Activated T-helper 1 cell treated with anti-CD3 and anti-CD28 coated beads, Interleukin-12 subunit alpha, Interleukin-12 subunit beta, Interleukin-2, Interleukin-4 antibody, amounts not matched to agents 30 ng/mL and 10 ng/mL and 1 ng/mL, durations not matched to agents 14 hours and 24 hours and 36 hours (primary cell): ENCODE results near the gene SLC34A3. TPM values are rescaled to one million over a fixed set of nuclear protein-coding genes. Genes with fewer than 3 reads are reported as not detected.

ENCODE experiments used
- DNase-seq: peaks from one replicate; pipeline ENCODE4 v3.0.0; 2021; ENCODE audit warnings: low spot score
- H3K27ac Mint-ChIP-seq: one replicate; pipeline ENCODE4 v1.8.0; 2021; ENCODE audit warnings: mild to moderate bottlenecking, mixed read lengths
- H3K27me3 Mint-ChIP-seq: one replicate; pipeline ENCODE4 v1.8.0; 2022; ENCODE audit warnings: mild to moderate bottlenecking, moderate library complexity, mixed read lengths; ENCODE audit not compliant: insufficient read depth
- H3K36me3 Mint-ChIP-seq: one replicate; pipeline ENCODE4 v1.8.0; 2021; ENCODE audit warnings: low read depth, mixed read lengths
- H3K4me1 Mint-ChIP-seq: one replicate; pipeline ENCODE4 v1.8.0; 2021; ENCODE audit warnings: low read depth, mixed read lengths
- H3K4me3 Mint-ChIP-seq: one replicate; pipeline ENCODE4 v1.8.0; 2021; ENCODE audit warnings: mild to moderate bottlenecking, moderate library complexity, mixed read lengths
- H3K9me3 Mint-ChIP-seq: one replicate; pipeline ENCODE4 v1.8.0; 2021; ENCODE audit warnings: mixed read lengths
- intact Hi-C: fragments of 100-400 bp; cut with micrococcal nuclease; formaldehyde crosslinking; loops from one replicate; pipeline ENCODE4 v1.15.1; 2024
- total RNA-seq: library from RNA; stranded (reverse); gene quantifications from 2 replicates; pipeline ENCODE4 v1.2.3, GENCODE V29; 2022

SLC34A3 gene
- total RNA-seq, 1 donor from 2014 or later, result not detected

GRCh38 chr9:137262909-137263285 lies 32.2 kb downstream of the SLC34A3 start:
- intact Hi-C loops, result no loop called here
- DNase-seq, result no peak
- H3K36me3 Mint-ChIP-seq, result peaks cover 15% of the 10 kb centered on the region
- no peak overlapping the region for H3K4me3 Mint-ChIP-seq
- H3K27ac Mint-ChIP-seq, result no peak overlapping the region
- no peaks in the 10 kb centered on the region for H3K27me3 Mint-ChIP-seq
- no peaks in the 10 kb centered on the region for H3K9me3 Mint-ChIP-seq
- H3K4me1 Mint-ChIP-seq, result no peaks in the 10 kb centered on the region

- Mint-ChIP-seq H3K27ac (no peak overlapping the region), H3K27me3 (no peaks in the 10 kb centered on the region), H3K4me1 (no peaks in the 10 kb centered on the region), H3K36me3 (peaks cover 17% of the 10 kb centered on the region), H3K9me3 (no peaks in the 10 kb centered on the region), H3K4me3 (no peak overlapping the region)
- DNase-seq, result no peak
- intact Hi-C loops, result no loop called here
Measured at GRCh38 chr9:137263506-137263905, 32.8 kb downstream of the SLC34A3 start.

GRCh38 chr9:137264067-137264466 lies 33.4 kb downstream of the SLC34A3 start:
- H3K4me3 Mint-ChIP-seq, result no peak overlapping the region
- H3K36me3 Mint-ChIP-seq, result peaks cover 15% of the 10 kb centered on the region
- no peaks in the 10 kb centered on the region for H3K4me1 Mint-ChIP-seq
- H3K27me3 Mint-ChIP-seq, result no peaks in the 10 kb centered on the region
- DNase-seq, result no peak
- intact Hi-C loops, result no loop called here
- no peak overlapping the region for H3K27ac Mint-ChIP-seq
- H3K9me3 Mint-ChIP-seq, result no peaks in the 10 kb centered on the region

- Mint-ChIP-seq H3K4me3 (no peak overlapping the region), H3K4me1 (no peaks in the 10 kb centered on the region), H3K9me3 (no peaks in the 10 kb centered on the region)
Measured at GRCh38 chr9:137265496-137266161, 34.9 kb downstream of the SLC34A3 start.

GRCh38 chr9:137266162-137266527 lies 35.4 kb downstream of the SLC34A3 start:
- intact Hi-C loops, result no loop called here
- Mint-ChIP-seq H3K4me3 (no peak overlapping the region), H3K9me3 (no peaks in the 10 kb centered on the region), H3K4me1 (peaks cover under 1% of the 10 kb centered on the region), H3K27me3 (no peaks in the 10 kb centered on the region), H3K36me3 (peaks cover 12% of the 10 kb centered on the region), H3K27ac (no peak overlapping the region)
- no peak for DNase-seq

More at GRCh38 chr9:137265496-137266161, 34.9 kb downstream of the SLC34A3 start:
- intact Hi-C loops, result no loop called here
- H3K36me3 Mint-ChIP-seq, result peaks cover 12% of the 10 kb centered on the region
- H3K27ac Mint-ChIP-seq, result no peak overlapping the region
- no peaks in the 10 kb centered on the region for H3K27me3 Mint-ChIP-seq
- no peak for DNase-seq

GRCh38 chr9:137266585-137267453 lies 36.1 kb downstream of the SLC34A3 start:
- H3K36me3 Mint-ChIP-seq, result peaks cover 12% of the 10 kb centered on the region
- no peak overlapping the region for H3K27ac Mint-ChIP-seq
- intact Hi-C loops, result no loop called here

GRCh38 chr9:137267933-137268355 lies 37.2 kb downstream of the SLC34A3 start:
- Mint-ChIP-seq H3K27me3 (no peaks in the 10 kb centered on the region), H3K9me3 (no peaks in the 10 kb centered on the region), H3K4me3 (no peak overlapping the region), H3K4me1 (peaks cover 5% of the 10 kb centered on the region), H3K27ac (no peak overlapping the region), H3K36me3 (peaks cover 11% of the 10 kb centered on the region)
- intact Hi-C loops, result no loop called here
- no peak for DNase-seq

More at GRCh38 chr9:137266585-137267453, 36.1 kb downstream of the SLC34A3 start:
- H3K9me3 Mint-ChIP-seq, result no peaks in the 10 kb centered on the region
- H3K4me1 Mint-ChIP-seq, result peaks cover 5% of the 10 kb centered on the region
- H3K27me3 Mint-ChIP-seq, result no peaks in the 10 kb centered on the region
- no peak for DNase-seq
- no peak overlapping the region for H3K4me3 Mint-ChIP-seq

GRCh38 chr9:137268538-137269201 lies 38.0 kb downstream of the SLC34A3 start:
- no peak overlapping the region for H3K27ac Mint-ChIP-seq
- H3K9me3 Mint-ChIP-seq, result no peaks in the 10 kb centered on the region
- no peak for DNase-seq
- H3K27me3 Mint-ChIP-seq, result no peaks in the 10 kb centered on the region
- H3K4me1 Mint-ChIP-seq, result peaks cover 5% of the 10 kb centered on the region
- peaks cover 11% of the 10 kb centered on the region for H3K36me3 Mint-ChIP-seq
- intact Hi-C loops, result no loop called here
- H3K4me3 Mint-ChIP-seq, result no peak overlapping the region

GRCh38 chr9:137269231-137269772 lies 38.6 kb downstream of the SLC34A3 start:
- no peak for DNase-seq
- Mint-ChIP-seq H3K36me3 (peaks cover 11% of the 10 kb centered on the region), H3K27ac (no peak overlapping the region), H3K4me1 (peaks cover 5% of the 10 kb centered on the region), H3K9me3 (no peaks in the 10 kb centered on the region), H3K4me3 (no peak overlapping the region), H3K27me3 (no peaks in the 10 kb centered on the region)
- intact Hi-C loops, result no loop called here

- H3K4me1 Mint-ChIP-seq, result peaks cover 10% of the 10 kb centered on the region
- H3K9me3 Mint-ChIP-seq, result no peaks in the 10 kb centered on the region
- peak overlapping the region; percentile 65 for H3K27ac Mint-ChIP-seq
- peaks cover 13% of the 10 kb centered on the region for H3K36me3 Mint-ChIP-seq
- intact Hi-C loops, result no loop called here
- no peaks in the 10 kb centered on the region for H3K27me3 Mint-ChIP-seq
- no peak overlapping the region for H3K4me3 Mint-ChIP-seq
- DNase-seq, result no peak
Measured at GRCh38 chr9:137270929-137271695, 40.4 kb downstream of the SLC34A3 start.

- Mint-ChIP-seq H3K4me3 (no peak overlapping the region), H3K27me3 (no peaks in the 10 kb centered on the region), H3K27ac (no peak overlapping the region), H3K36me3 (peaks cover 13% of the 10 kb centered on the region), H3K9me3 (no peaks in the 10 kb centered on the region), H3K4me1 (peaks cover 11% of the 10 kb centered on the region)
- no peak for DNase-seq
- intact Hi-C loops, result no loop called here
Measured at GRCh38 chr9:137271696-137272076, 41.0 kb downstream of the SLC34A3 start.
